IMR-90 (cell line): ENCODE measurements around the gene TTC39A. TPM values are rescaled to one million over a fixed set of nuclear protein-coding genes. Genes with fewer than 3 reads are reported as not detected.
A peak's percentile ranks its signal among the peaks of the same experiment; 100 is the strongest.

Experiments used
- ATAC-seq: fragments of 200-7000 bp; cut with Tn5 transposase; 2 replicates; pipeline ENCODE4 v1.9.1; 2020; ENCODE audit warnings: low read depth, mild to moderate bottlenecking, moderate library complexity
- BruUV-seq: library from RNA; stranded (reverse); fragments of 400-500 nt; replicated peaks from 2 replicates; lab custom pipeline; 2021; lab: Mats Ljungman, UMichigan
- CTCF ChIA-PET: fragments of 300-600 bp; formaldehyde crosslinking; extraction: SDS; loops from one replicate; lab custom pipeline; 2021; ENCODE audit warnings: antibody characterized with exemption; lab: Yijun Ruan, JAX
- POLR2A ChIA-PET: fragments of 300-600 bp; sonication (Branson Sonifier 250); formaldehyde crosslinking; loops from one replicate; lab custom pipeline; 2022; ENCODE audit warnings: antibody characterized with exemption; ENCODE audit not compliant: unreplicated experiment; lab: Charles Lee
- DNase-seq: peaks from one replicate; pipeline ENCODE4 v3.0.0; 2013
- H2AFZ ChIP-seq: replicated peaks from 2 replicates; pipeline ENCODE3; 2013; ENCODE audit warnings: low read length, mild to moderate bottlenecking; ENCODE audit not compliant: poor library complexity
- H2AK5ac ChIP-seq: 2 replicates; pipeline ENCODE4 v1.6.1; 2013; ENCODE audit warnings: low read depth, low read length, inconsistent platforms
- H2AK9ac ChIP-seq: replicated peaks from 2 replicates; pipeline ENCODE3; 2013; ENCODE audit warnings: mild to moderate bottlenecking, low read depth, low read length, moderate library complexity; ENCODE audit not compliant: poor library complexity
- H2BK120ac ChIP-seq: 2 replicates; pipeline ENCODE4 v1.6.1; 2013; ENCODE audit warnings: low read depth, low read length, inconsistent platforms
- H2BK15ac ChIP-seq: 3 replicates; pipeline ENCODE4 v1.6.1; 2013; ENCODE audit warnings: low read depth, low read length, inconsistent platforms
- H2BK20ac ChIP-seq: 2 replicates; pipeline ENCODE4 v1.6.1; 2013; ENCODE audit warnings: low read depth, mild to moderate bottlenecking, inconsistent platforms, low read length, moderate library complexity
- H2BK5ac ChIP-seq: 2 replicates; pipeline ENCODE4 v1.6.1; 2013; ENCODE audit warnings: mild to moderate bottlenecking, low read depth, low read length, inconsistent platforms; ENCODE audit not compliant: poor library complexity, severe bottlenecking
- H3K14ac ChIP-seq: replicated peaks from 2 replicates; pipeline ENCODE4 v1.6.1; 2013; ENCODE audit warnings: low read depth, low read length, inconsistent platforms
- H3K18ac ChIP-seq: 2 replicates; pipeline ENCODE4 v1.6.1; 2013; ENCODE audit warnings: low read depth, low read length, control low read depth
- H3K23ac ChIP-seq: 2 replicates; pipeline ENCODE4 v1.6.1; 2013; ENCODE audit warnings: low read depth, low read length, inconsistent platforms
- H3K27ac ChIP-seq: 2 replicates; pipeline ENCODE4 v1.5.1; 2013; ENCODE audit warnings: mild to moderate bottlenecking, control low read depth, low read length; ENCODE audit not compliant: insufficient read depth
- H3K27me3 ChIP-seq: 2 replicates; pipeline ENCODE4 v1.6.1; 2013; ENCODE audit warnings: low read length; ENCODE audit not compliant: control insufficient read depth, insufficient read depth
- H3K36me3 ChIP-seq: 2 replicates; pipeline ENCODE4 v1.6.1; 2013; ENCODE audit warnings: low read length, mixed read lengths; ENCODE audit not compliant: control insufficient read depth, insufficient read depth
- H3K4ac ChIP-seq: 2 replicates; pipeline ENCODE4 v1.6.1; 2013; ENCODE audit warnings: low read depth, low read length, inconsistent platforms
- H3K4me1 ChIP-seq: 2 replicates; pipeline ENCODE4 v1.6.1; 2013; ENCODE audit warnings: low read length, mixed read lengths; ENCODE audit not compliant: control insufficient read depth, insufficient read depth
- H3K4me2 ChIP-seq: 2 replicates; pipeline ENCODE4 v1.6.1; 2013; ENCODE audit warnings: low read depth, mild to moderate bottlenecking, control low read depth, low read length, moderate library complexity
- H3K4me3 ChIP-seq: 2 replicates; pipeline ENCODE4 v1.5.1; 2013; ENCODE audit warnings: low read depth, mild to moderate bottlenecking, control low read depth, low read length, moderate library complexity; ENCODE audit not compliant: insufficient read depth
- H3K56ac ChIP-seq: 2 replicates; pipeline ENCODE4 v1.6.1; 2013; ENCODE audit warnings: low read length, inconsistent platforms; ENCODE audit not compliant: insufficient read depth; ENCODE audit errors: extremely low read depth
- H3K79me1 ChIP-seq, 2 experiments: 2 replicates each; pipeline ENCODE4 v1.6.1; 2013; ENCODE audit warnings: low read length in 2 of 2, inconsistent platforms in 1 of 2, low read depth in 1 of 2
- H3K9ac ChIP-seq: 2 replicates; pipeline ENCODE4 v1.6.1; 2013; ENCODE audit warnings: low read depth, low read length, control low read depth
- H3K9me1 ChIP-seq: 2 replicates; pipeline ENCODE4 v1.6.1; 2013; ENCODE audit warnings: low read length, inconsistent platforms; ENCODE audit not compliant: insufficient read depth
- H3K9me3 ChIP-seq: 2 replicates; pipeline ENCODE4 v1.6.1; 2013; ENCODE audit warnings: low read length; ENCODE audit not compliant: control insufficient read depth, insufficient read depth
- H4K20me1 ChIP-seq: 2 replicates; pipeline ENCODE4 v1.6.1; 2013; ENCODE audit warnings: low read length, inconsistent platforms; ENCODE audit not compliant: insufficient read depth
- H4K5ac ChIP-seq: 2 replicates; pipeline ENCODE4 v1.6.1; 2013; ENCODE audit warnings: mild to moderate bottlenecking, low read depth, low read length, control low read depth
- H4K8ac ChIP-seq, 2 experiments: 2 replicates each; pipeline ENCODE4 v1.6.1; 2013; ENCODE audit warnings: low read depth in 2 of 2, low read length in 2 of 2, control low read depth in 1 of 2, inconsistent platforms in 1 of 2
- H4K91ac ChIP-seq: 2 replicates; pipeline ENCODE4 v1.6.1; 2013; ENCODE audit warnings: low read depth, low read length, inconsistent platforms; ENCODE audit not compliant: insufficient read depth
- BHLHE40 ChIP-seq: fragments of 150-350 bp; IDR thresholded peaks from 2 replicates; pipeline ENCODE4 v1.6.1; 2016; ENCODE audit warnings: mild to moderate bottlenecking, low read depth, low read length
- CEBPB ChIP-seq: IDR thresholded peaks from 2 replicates; pipeline ENCODE4 v1.6.1; 2012; ENCODE audit warnings: low read depth, low read length, improper control_type of control experiment
- CHD1 ChIP-seq: IDR thresholded peaks from 2 replicates; pipeline ENCODE4 v1.6.1; 2012; ENCODE audit warnings: low read depth, low read length, improper control_type of control experiment
- CTCF ChIP-seq: conservative IDR thresholded peaks from 2 replicates; pipeline ENCODE4 v1.5.1; 2012; ENCODE audit warnings: mild to moderate bottlenecking, low read depth, low read length, improper control_type of control experiment
- ELK1 ChIP-seq: fragments of 150-350 bp; IDR thresholded peaks from 2 replicates; pipeline ENCODE4 v1.6.1; 2016; ENCODE audit warnings: low read depth, mild to moderate bottlenecking, low read length, moderate library complexity, borderline replicate concordance
- FOS ChIP-seq: fragments of 150-350 bp; IDR thresholded peaks from 2 replicates; pipeline ENCODE4 v1.6.1; 2016; ENCODE audit warnings: low read depth, low read length
- MAFK ChIP-seq: IDR thresholded peaks from 2 replicates; pipeline ENCODE4 v1.6.1; 2012; ENCODE audit warnings: low read depth, low read length, improper control_type of control experiment
- MAZ ChIP-seq: IDR thresholded peaks from 2 replicates; pipeline ENCODE4 v1.6.1; 2012; ENCODE audit warnings: low read depth, mild to moderate bottlenecking, low read length, improper control_type of control experiment, moderate library complexity, borderline replicate concordance
- MXI1 ChIP-seq: IDR thresholded peaks from 2 replicates; pipeline ENCODE4 v1.6.1; 2012; ENCODE audit warnings: low read depth, mild to moderate bottlenecking, low read length, moderate library complexity, borderline replicate concordance
- NFE2L2 ChIP-seq: fragments of 150-350 bp; IDR thresholded peaks from 2 replicates; pipeline ENCODE4 v1.6.1; 2016; ENCODE audit warnings: low read depth, mild to moderate bottlenecking, low read length
- POLR2A ChIP-seq: IDR thresholded peaks from 2 replicates; pipeline ENCODE4 v1.6.1; 2012; ENCODE audit warnings: mild to moderate bottlenecking, low read depth, low read length
- RAD21 ChIP-seq: IDR thresholded peaks from 2 replicates; pipeline ENCODE4 v1.6.1; 2012; ENCODE audit warnings: low read length, improper control_type of control experiment
- RFX5 ChIP-seq: IDR thresholded peaks from 2 replicates; pipeline ENCODE4 v1.8.0; 2012; ENCODE audit warnings: low read depth, mild to moderate bottlenecking, low read length, moderate library complexity
- SMC3 ChIP-seq: fragments of 150-350 bp; IDR thresholded peaks from 2 replicates; pipeline ENCODE4 v1.6.1; 2016; ENCODE audit warnings: low read depth, mild to moderate bottlenecking, antibody characterized with exemption, low read length, moderate library complexity
- WGBS, 2 experiments: methylation state at CpG; one replicate each; pipeline versions ENCODE4 v1.1.5 to v1.1.7; 2013; ENCODE audit warnings: missing lambda C conversion rate in 2 of 2; ENCODE audit not compliant: insufficient read length in 1 of 2; ENCODE audit errors: extremely low coverage in 2 of 2; 5-methylcytosine and 5-hydroxymethylcytosine counted together
- dilution Hi-C: fragments of 300-500 bp; cut with HindIII; formaldehyde crosslinking; loops from one replicate; pipeline ENCODE4 v1.14.3; 2018; ENCODE audit warnings: low sequenced_read_pairs; ENCODE audit not compliant: unreplicated experiment
- in situ Hi-C: fragments of 300-500 bp; cut with MboI; formaldehyde crosslinking; loops from 3 replicates; pipeline ENCODE4 v1.14.3; 2019; ENCODE audit warnings: low sequenced_read_pairs, inconsistent platforms, mixed read lengths
- intact Hi-C: fragments of 100-400 bp; cut with micrococcal nuclease; formaldehyde crosslinking; loops from 2 replicates; pipeline ENCODE4 v1.10.0; 2022
- polyA plus RNA-seq, 3 experiments: library from polyadenylated mRNA; depleted of rRNA; stranded (reverse); fragments of >200 nt; gene quantifications; 2 replicates each; pipeline ENCODE4 v1.2.3, GENCODE V29; 2012; ENCODE audit warnings: low replicate concordance in 1 of 3
- total RNA-seq: library from RNA; depleted of rRNA; stranded (reverse); fragments of >200 nt; gene quantifications from 2 replicates; pipeline ENCODE4 v1.2.3, GENCODE V29; 2012

The TTC39A gene
- total and polyA plus RNA-seq, 2 of the 4 experiments (the other 2 are of a cell fraction): 0.62 to 0.72 TPM

DNA sequence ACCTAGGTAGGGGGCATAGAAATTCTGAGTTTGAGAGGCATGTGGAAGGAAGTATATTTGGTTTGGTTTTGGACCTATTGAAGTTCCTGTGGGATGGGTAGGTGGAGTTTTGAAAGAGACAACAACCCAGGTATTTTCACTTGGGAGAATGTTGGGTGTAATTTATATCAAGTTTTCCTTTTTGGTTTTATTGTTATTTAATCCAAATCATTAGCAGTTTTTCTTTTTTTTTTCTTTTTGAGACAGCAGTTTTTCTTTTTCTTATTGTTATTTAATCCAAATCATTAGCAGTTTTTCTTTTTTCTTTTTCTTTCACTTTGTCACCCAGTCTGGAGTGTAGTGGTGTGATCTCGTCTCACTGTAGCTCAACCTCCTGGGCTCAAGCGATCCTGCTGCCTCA, 64.2 kb downstream of the TTC39A start:
- dilution Hi-C loops: no loop called here
- intact Hi-C loops: loop anchor here (10.0 kb wide), 1 partner anchor 159 kb away; no protein-coding TSS in a partner anchor
- no peak overlapping the region for H3K56ac ChIP-seq
- H3K18ac ChIP-seq: no peak overlapping the region
- CTCF ChIA-PET: no interaction called here
- H2BK20ac ChIP-seq: no peak overlapping the region
- H3K23ac ChIP-seq: no peak overlapping the region
- H2BK120ac ChIP-seq: peak overlapping the region; percentile 11; the same call in 1 of the 2 replicates
- H3K9ac ChIP-seq: no peak overlapping the region
- no CpG with 5 or more reads among the region's 2 CpGs for WGBS, 2 experiments
- H3K14ac ChIP-seq: peak overlapping the region; percentile 19; the same call in 1 of the 2 replicates
- POLR2A ChIA-PET: no interaction called here
- H3K27me3 ChIP-seq: no peaks in the 10 kb centered on the region
- in situ Hi-C loops: no loop called here
- peaks cover 49% of the 10 kb centered on the region for H4K20me1 ChIP-seq
- H2AK5ac ChIP-seq: peak overlapping the region; percentile 56; the same call in 1 of the 2 replicates
- H2AFZ ChIP-seq: no peak overlapping the region
- TF ChIP-seq FOS (no peak), MAZ (no peak), CEBPB (no peak), RFX5 (no peak), CTCF (no peak), SMC3 (no peak), RAD21 (no peak), POLR2A (no peak), ELK1 (no peak), NFE2L2 (no peak), BHLHE40 (no peak), CHD1 (no peak), MAFK (no peak), MXI1 (no peak)
- no TSS peak for BruUV-seq
- ATAC-seq: no peak
- H3K79me1 ChIP-seq: peaks cover 41 to 82% of the 10 kb centered on the region in 2 experiments
- no peak overlapping the region for H4K5ac ChIP-seq
- H2BK15ac ChIP-seq: no peak overlapping the region
- no peak overlapping the region for H4K8ac ChIP-seq
- peaks cover 17% of the 10 kb centered on the region for H3K4me1 ChIP-seq
- peaks cover 16% of the 10 kb centered on the region for H3K9me1 ChIP-seq
- H4K91ac ChIP-seq: no peak overlapping the region
- no peak for DNase-seq
- no peak overlapping the region for H3K4me2 ChIP-seq
- no peak overlapping the region for H2AK9ac ChIP-seq
- no peak overlapping the region for H3K4me3 ChIP-seq
- peaks cover 6% of the 10 kb centered on the region for H3K36me3 ChIP-seq
- H3K4ac ChIP-seq: no peak overlapping the region
- no peak overlapping the region for H2BK5ac ChIP-seq
- no peaks in the 10 kb centered on the region for H3K9me3 ChIP-seq
- H3K27ac ChIP-seq: no peak overlapping the region
